ENCODE measurements around the gene CDS1.
"Not testable (repeated sequence)": the region's sequence is repeated elsewhere in the genome, so short reads cannot be mapped to it uniquely, and the experiment has no call there.

- not testable (repeated sequence) for TF ChIP-seq POLR2A, POLR2AphosphoS5 (IDR thresholded peaks at IDR 0.05)
Observed at GRCh38 chr4:84664767-84665166, 81.8 kb downstream of the CDS1 start.

All from upper lobe of left lung (tissue), 4 donors.